Smooth muscle cell (in vitro differentiated cells): ENCODE results near the gene P2RY4. TPM values are rescaled to one million over a fixed set of nuclear protein-coding genes. Genes with fewer than 3 reads are reported as not detected.
"Not testable (repeated sequence)": the region's sequence is repeated elsewhere in the genome, so short reads cannot be mapped to it uniquely, and the experiment has no call there.

ENCODE experiments used
- DNase-seq: peaks from one replicate; lab custom pipeline; 2025; ENCODE audit not compliant: unreplicated experiment; lab: John Stamatoyannopoulos, UW
- H2AFZ ChIP-seq: fragments of 200-600 bp; sonication (generic); 2 replicates; pipeline ENCODE4 v1.6.0; 2016; ENCODE audit warnings: antibody characterized with exemption, low read depth, mild to moderate bottlenecking
- H3F3A ChIP-seq: fragments of 200-600 bp; sonication (generic); 2 replicates; pipeline ENCODE4 v1.6.0; 2017; ENCODE audit warnings: antibody characterized with exemption, low read depth
- H3K27ac ChIP-seq: fragments of 200-600 bp; sonication (generic); 2 replicates; pipeline ENCODE4 v1.5.1; 2016; ENCODE audit warnings: low read depth, mild to moderate bottlenecking
- H3K27me3 ChIP-seq: fragments of 200-600 bp; sonication (generic); 2 replicates; pipeline ENCODE4 v1.6.1; 2016; ENCODE audit warnings: low read depth, mild to moderate bottlenecking
- H3K36me3 ChIP-seq: fragments of 200-600 bp; sonication (generic); 2 replicates; pipeline ENCODE4 v1.5.1; 2016; ENCODE audit warnings: low read depth
- H3K4me1 ChIP-seq: fragments of 200-600 bp; sonication (generic); 2 replicates; pipeline ENCODE4 v1.5.1; 2016; ENCODE audit warnings: low read depth
- H3K4me2 ChIP-seq: fragments of 200-600 bp; sonication (generic); 2 replicates; pipeline ENCODE4 v1.6.0; 2016; ENCODE audit warnings: mild to moderate bottlenecking
- H3K4me3 ChIP-seq: fragments of 200-600 bp; sonication (generic); 2 replicates; pipeline ENCODE4 v1.5.1; 2016; ENCODE audit warnings: mild to moderate bottlenecking
- H3K79me2 ChIP-seq: fragments of 200-600 bp; sonication (generic); 2 replicates; pipeline ENCODE4 v1.6.0; 2016; ENCODE audit warnings: low read depth, mild to moderate bottlenecking
- H3K9ac ChIP-seq: fragments of 200-600 bp; sonication (generic); 2 replicates; pipeline ENCODE4 v1.6.0; 2016; ENCODE audit warnings: low read depth
- H3K9me3 ChIP-seq: fragments of 200-600 bp; sonication (generic); replicated peaks from 2 replicates; pipeline ENCODE4 v1.5.1; 2016; ENCODE audit warnings: low read depth
- H4K20me1 ChIP-seq: fragments of 200-600 bp; sonication (generic); 2 replicates; pipeline ENCODE4 v1.6.0; 2016; ENCODE audit warnings: low read depth
- WGBS: methylation state at CpG from one replicate; pipeline ENCODE4 v1.1.7; 2016; ENCODE audit warnings: low lambda C conversion rate; 5-methylcytosine and 5-hydroxymethylcytosine counted together
- polyA plus RNA-seq: library from polyadenylated mRNA; unstranded; fragments of >200 nt; fragmentation: Nextera tagmentation; extraction: Ambion mirVana; gene quantifications from 2 replicates; pipeline ENCODE4 v1.2.1, GENCODE V29; 2016
- total RNA-seq: library from RNA; depleted of rRNA; stranded (reverse); fragments of >200 nt; gene quantifications from 2 replicates; pipeline ENCODE4 v1.2.3, GENCODE V29; 2014
- TF ChIP-seq, protein P1 (sequence below): fragments of 200-600 bp; sonication (generic); IDR thresholded peaks from 2 replicates; pipeline ENCODE4 v1.5.1; 2017; ENCODE audit warnings: borderline replicate concordance, mild to moderate bottlenecking, antibody characterized with exemption; ENCODE audit not compliant: insufficient read depth, poor library complexity, severe bottlenecking

P2RY4 gene
- total and polyA plus RNA-seq, 2 experiments from 2014 or later, result 0.09 TPM; not detected in 1

DNA sequence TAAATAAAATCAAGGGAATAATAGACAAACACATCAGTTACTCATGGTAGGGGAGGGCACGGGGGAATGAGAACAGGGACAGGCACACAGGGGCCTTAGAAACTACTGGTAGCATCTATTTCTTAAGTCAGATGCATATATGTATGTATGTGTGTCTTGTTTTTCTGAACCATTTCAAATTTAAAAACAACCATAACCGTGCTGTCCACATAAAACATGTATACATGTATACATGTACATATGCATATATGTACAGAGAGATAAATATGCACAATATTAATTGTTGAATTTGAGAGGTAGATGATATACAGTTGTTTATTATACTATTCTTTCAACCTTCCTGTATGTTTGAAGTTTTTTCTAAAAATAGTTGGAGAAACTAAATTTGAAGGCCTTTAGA is 33.3 kb downstream of the P2RY4 start:
- Histone ChIP-seq H3K79me2 (no peaks in the 10 kb centered on the region), H3K9ac (no peak overlapping the region), H3K4me1 (no peaks in the 10 kb centered on the region), H3K27ac (no peak overlapping the region), H3K9me3 (no peaks in the 10 kb centered on the region), H3F3A (no peaks in the 10 kb centered on the region), H4K20me1 (no peaks in the 10 kb centered on the region), H3K36me3 (no peaks in the 10 kb centered on the region), H3K4me2 (no peak overlapping the region), H3K4me3 (no peak overlapping the region), H2AFZ (no peak overlapping the region), H3K27me3 (no peaks in the 10 kb centered on the region)
- TF ChIP-seq, protein P1, sequence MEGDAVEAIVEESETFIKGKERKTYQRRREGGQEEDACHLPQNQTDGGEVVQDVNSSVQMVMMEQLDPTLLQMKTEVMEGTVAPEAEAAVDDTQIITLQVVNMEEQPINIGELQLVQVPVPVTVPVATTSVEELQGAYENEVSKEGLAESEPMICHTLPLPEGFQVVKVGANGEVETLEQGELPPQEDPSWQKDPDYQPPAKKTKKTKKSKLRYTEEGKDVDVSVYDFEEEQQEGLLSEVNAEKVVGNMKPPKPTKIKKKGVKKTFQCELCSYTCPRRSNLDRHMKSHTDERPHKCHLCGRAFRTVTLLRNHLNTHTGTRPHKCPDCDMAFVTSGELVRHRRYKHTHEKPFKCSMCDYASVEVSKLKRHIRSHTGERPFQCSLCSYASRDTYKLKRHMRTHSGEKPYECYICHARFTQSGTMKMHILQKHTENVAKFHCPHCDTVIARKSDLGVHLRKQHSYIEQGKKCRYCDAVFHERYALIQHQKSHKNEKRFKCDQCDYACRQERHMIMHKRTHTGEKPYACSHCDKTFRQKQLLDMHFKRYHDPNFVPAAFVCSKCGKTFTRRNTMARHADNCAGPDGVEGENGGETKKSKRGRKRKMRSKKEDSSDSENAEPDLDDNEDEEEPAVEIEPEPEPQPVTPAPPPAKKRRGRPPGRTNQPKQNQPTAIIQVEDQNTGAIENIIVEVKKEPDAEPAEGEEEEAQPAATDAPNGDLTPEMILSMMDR, result no peak
- no peak for DNase-seq
- WGBS, result 68% methylated on average over 2 of the region's 2 CpGs

DNA sequence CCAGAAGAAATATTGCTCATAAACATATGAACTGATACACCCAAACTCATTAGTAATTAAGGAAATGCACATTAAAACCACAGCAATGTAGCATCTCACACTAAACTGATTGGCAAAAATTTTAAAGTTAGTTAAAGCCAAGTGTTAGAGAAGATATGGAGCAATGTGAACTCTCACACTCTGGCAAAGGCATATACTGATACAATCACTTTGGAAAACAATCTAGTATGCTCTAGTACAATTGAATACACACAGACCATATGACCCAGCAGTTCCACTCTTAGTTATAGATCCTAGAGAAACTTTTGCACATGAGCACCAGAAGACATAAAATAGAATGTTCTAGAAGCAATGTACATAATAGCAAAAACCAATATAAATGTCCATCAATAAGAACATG is 34.0 kb downstream of the P2RY4 start:
- Histone ChIP-seq H3F3A (no peaks in the 10 kb centered on the region), H3K4me3 (no peak overlapping the region), H2AFZ (no peak overlapping the region), H3K9ac (no peak overlapping the region), H3K4me2 (no peak overlapping the region), H3K4me1 (no peaks in the 10 kb centered on the region), H3K9me3 (no peaks in the 10 kb centered on the region), H3K27me3 (no peaks in the 10 kb centered on the region), H3K36me3 (no peaks in the 10 kb centered on the region), H3K79me2 (no peaks in the 10 kb centered on the region), H4K20me1 (no peaks in the 10 kb centered on the region), H3K27ac (no peak overlapping the region)
- DNase-seq, result no peak
- TF ChIP-seq, protein P1, result no peak

DNA sequence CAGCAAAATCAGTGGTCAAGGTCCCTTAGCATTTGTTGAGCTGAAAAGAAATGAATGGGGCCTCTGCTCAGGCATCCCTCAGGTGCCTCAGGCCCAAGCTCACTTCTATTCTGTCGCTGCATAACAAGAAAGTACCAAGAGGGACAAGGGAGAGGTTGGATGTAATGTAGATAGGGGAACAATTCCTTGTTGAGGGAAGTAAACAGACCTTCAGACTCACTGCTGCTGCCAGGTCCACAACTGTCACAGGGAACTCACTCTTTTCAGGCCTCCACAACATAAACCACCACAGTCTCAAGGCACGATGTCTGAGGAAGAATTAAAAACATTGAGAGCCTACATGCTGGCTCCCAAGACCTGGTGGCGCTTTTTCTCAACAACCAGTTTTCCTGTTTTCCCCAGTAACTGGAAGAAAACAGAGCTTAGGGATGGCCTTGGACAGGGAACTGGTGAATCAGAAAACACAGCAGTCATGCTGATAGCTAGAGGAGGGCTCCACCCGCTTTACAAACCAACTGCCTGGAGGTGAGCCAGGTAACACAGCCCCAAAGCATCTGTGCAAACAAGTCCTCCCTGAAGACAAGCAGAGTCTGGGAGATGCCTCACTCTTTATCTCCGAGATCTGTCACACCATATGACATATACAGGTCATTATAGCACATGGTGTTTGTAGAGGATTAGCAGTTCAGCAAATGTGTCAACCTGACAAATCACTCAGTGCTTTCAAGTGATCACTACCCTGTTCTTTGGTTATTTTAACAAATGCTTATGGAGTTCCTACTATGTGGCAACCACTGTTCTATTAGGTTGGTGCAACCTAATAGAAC is 39.9 kb downstream of the P2RY4 start:
- no peaks in the 10 kb centered on the region for H3K9me3 ChIP-seq
- TF ChIP-seq, protein P1, result no peak
- H3F3A ChIP-seq, result no peaks in the 10 kb centered on the region
- no peak overlapping the region for H3K9ac ChIP-seq
- no peak overlapping the region for H3K27ac ChIP-seq
- WGBS, result 71% methylated on average over 5 of the region's 5 CpGs
- no peak for DNase-seq
- H3K36me3 ChIP-seq, result no peaks in the 10 kb centered on the region
- H3K4me2 ChIP-seq, result no peak overlapping the region
- no peaks in the 10 kb centered on the region for H3K4me1 ChIP-seq
- H3K79me2 ChIP-seq, result no peaks in the 10 kb centered on the region
- no peak overlapping the region for H2AFZ ChIP-seq
- no peak overlapping the region for H3K4me3 ChIP-seq
- H3K27me3 ChIP-seq, result no peaks in the 10 kb centered on the region
- H4K20me1 ChIP-seq, result no peaks in the 10 kb centered on the region

DNA sequence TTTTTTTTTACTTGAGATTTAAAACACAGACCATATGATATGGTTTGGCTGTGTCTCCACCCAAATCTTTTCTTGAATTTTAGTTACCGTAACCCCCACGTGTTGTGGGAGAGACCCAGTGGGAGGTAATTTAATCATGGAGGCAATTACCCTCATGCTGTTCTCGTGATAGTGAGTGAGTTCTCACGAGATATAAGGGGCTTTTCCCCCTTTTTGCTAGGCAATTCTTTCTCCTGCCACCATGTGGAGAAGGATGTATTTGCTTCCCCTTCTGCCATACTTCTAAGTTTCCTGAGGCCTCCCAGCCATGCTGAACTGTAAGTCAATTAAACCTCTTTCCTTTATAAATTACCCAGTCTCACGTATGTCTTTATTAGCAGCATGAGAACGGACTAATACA is 50.4 kb downstream of the P2RY4 start:
- not testable (repeated sequence) for DNase-seq, H3K4me3 ChIP-seq, H2AFZ ChIP-seq, H4K20me1 ChIP-seq, H3K4me2 ChIP-seq, H3K79me2 ChIP-seq, H3K27ac ChIP-seq, H3K9ac ChIP-seq, H3K36me3 ChIP-seq, H3K27me3 ChIP-seq, H3K9me3 ChIP-seq, H3F3A ChIP-seq, H3K4me1 ChIP-seq
- 50% methylated on average over 6 of the region's 6 CpGs for WGBS
